Astrocyte of the cerebellum (primary cell): ENCODE data around the gene SLC35B2.

Source experiments
- DNase-seq: peaks from one replicate; pipeline ENCODE4 v3.0.0-alpha.2; 2011; ENCODE audit warnings: low read depth
- H3K4me3 ChIP-seq: 2 replicates; pipeline ENCODE4 v1.5.1; 2011; ENCODE audit warnings: mild to moderate bottlenecking, low read depth, low read length, moderate library complexity
- in situ Hi-C: cut with HindIII; loops from 2 replicates; pipeline ENCODE4 v1.10.0; 2017; ENCODE audit warnings: low sequenced_read_pairs
- TF ChIP-seq, protein P1 (sequence below): IDR thresholded peaks from 2 replicates; pipeline ENCODE4 v1.5.1; 2012; ENCODE audit warnings: low read length, low read depth, moderate library complexity, mild to moderate bottlenecking; ENCODE audit errors: missing control alignments

Gene SLC35B2

DNA sequence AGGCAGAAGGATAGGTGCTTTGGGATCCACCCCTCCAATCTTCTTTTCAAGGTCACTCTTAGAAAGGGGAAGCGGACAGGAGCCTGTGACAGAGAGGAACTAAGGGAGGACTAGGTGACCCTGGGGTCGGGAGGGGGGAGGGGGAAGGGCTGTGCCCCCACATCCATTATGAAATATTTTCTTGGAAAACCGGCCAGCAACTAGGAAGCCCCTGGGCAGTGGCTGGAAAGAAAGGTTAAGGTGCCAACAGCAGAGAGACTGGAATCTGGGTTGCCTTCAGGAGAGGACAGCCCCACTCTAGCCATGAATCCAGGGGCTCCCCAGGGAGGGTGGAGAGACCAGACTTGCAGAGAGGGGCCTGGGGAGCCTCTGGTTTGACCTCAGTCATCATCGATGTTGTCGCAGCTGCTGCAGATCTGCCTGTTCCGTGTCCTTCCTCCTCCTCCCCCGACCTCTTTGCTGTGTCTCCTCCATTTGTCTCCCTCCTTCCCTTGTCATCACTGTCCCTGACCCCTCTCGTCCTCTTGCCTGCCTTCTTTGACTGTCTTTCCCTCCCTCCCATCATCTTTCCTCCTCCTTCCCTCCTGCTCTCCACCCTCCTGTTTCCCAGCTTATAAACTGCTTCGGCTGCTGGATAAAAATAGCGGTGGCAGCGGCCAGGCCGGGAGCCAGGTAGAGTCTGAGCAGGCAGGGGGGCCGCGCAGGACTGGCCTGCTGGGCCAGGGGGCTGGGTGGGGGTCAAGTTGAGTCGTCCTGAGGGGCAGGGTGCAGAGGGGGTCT, 30.8 kb downstream of the SLC35B2 start:
- TF ChIP-seq, protein P1, sequence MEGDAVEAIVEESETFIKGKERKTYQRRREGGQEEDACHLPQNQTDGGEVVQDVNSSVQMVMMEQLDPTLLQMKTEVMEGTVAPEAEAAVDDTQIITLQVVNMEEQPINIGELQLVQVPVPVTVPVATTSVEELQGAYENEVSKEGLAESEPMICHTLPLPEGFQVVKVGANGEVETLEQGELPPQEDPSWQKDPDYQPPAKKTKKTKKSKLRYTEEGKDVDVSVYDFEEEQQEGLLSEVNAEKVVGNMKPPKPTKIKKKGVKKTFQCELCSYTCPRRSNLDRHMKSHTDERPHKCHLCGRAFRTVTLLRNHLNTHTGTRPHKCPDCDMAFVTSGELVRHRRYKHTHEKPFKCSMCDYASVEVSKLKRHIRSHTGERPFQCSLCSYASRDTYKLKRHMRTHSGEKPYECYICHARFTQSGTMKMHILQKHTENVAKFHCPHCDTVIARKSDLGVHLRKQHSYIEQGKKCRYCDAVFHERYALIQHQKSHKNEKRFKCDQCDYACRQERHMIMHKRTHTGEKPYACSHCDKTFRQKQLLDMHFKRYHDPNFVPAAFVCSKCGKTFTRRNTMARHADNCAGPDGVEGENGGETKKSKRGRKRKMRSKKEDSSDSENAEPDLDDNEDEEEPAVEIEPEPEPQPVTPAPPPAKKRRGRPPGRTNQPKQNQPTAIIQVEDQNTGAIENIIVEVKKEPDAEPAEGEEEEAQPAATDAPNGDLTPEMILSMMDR: no peak
- no peak overlapping the region for H3K4me3 ChIP-seq
- in situ Hi-C loops: no loop called here
- no peak for DNase-seq

DNA sequence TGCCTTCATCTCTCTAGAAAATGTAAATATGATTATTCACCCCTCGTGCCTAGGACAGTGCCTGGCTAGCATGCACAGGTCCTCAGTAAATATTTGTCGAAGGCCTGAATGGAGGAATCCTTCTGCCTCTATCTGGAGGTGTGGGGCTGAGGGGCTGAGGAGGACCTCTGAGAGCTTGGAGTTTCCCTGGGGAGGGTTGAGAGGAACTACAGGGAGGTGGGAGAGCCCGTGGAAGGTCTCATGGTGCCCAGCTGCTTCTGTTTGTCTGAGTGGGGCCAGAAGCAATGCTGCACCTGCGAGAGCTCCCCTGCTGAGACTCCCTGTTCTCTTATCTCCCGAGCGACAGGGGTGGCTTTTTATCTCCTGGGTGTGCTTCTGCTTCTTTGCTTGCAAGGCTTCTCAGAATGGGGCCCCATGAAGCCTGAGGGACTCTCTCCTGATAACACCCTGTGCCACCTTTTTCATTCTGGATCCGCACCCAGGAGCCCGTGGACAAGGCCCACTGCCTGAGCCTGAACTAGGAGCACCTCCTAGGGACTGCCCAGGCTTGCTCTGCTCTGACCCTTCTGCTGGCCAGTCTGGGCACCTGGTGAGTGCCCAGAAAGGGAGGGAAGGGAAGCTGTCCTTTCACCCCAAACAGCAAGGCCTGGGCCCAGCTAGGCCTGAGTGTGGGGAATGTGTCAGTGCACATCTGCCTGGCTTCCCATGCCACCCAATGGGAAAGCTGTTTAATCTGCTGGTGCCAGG, 31.6 kb downstream of the SLC35B2 start:
- TF ChIP-seq, protein P1: no peak
- no peak for DNase-seq
- in situ Hi-C loops: no loop called here
- H3K4me3 ChIP-seq: no peak overlapping the region

DNA sequence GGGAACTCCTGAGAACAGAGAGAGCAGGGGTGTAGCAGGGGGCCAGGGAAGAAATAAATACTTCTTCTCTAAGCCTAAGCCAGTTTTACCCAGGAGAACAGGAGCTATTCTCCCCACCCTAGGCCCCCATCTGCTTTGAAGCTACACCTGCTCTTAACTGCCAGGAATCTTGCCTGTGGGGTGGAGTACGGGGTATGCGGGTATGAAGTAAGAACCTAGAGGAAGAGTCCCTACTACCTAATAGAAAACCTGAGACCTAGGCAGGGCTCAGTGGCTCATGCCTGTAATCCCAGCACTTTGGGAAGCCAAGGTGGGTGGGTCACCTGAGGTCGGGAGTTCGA, 32.4 kb downstream of the SLC35B2 start:
- H3K4me3 ChIP-seq: no peak overlapping the region
- TF ChIP-seq, protein P1: no peak

DNA sequence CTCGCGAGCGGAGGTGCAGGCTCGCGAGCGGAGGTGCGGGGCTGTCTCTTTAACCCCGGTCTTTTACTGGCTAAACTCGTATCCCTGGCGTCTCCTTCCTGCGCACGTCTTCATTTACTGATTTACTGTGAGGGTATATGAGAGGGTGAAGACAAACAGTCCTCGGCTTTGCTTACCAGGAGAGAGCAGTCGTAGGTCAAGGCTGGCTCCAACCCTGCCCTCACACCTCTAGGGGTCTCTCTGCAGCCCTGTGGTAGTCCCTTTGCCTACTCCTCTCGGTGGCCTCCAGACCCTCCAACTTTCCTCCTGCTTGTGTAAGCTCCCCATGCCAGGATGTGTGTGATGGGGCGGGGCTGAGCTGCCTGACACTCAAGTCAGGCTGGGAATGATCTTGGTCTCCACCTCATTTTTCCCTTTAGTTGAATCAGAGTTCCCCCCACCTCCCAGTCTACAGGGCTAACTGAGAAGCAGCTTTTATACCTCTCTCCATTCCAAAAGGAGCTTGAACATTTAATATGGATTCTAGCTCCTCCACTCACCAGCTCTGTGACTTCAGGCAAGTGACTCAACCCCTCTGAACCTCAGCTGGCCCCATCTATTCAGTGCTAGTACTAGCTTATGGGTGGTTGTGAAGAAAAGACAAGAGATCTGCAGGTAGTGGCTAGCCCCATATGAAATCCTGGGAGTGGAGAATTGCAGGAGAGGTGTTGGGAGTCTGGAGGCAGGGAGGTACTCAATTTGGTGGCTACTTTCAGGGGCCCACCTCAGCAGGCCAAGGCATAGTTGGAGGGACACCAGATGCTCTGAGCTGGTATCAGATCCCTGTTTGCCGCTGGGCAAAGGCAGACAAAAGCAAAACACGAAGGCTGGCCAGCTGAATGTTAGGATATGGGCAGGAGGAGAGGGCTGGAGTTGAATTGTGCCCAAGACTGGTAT, 33.0 kb downstream of the SLC35B2 start:
- in situ Hi-C loops: no loop called here
- peak overlapping the region; percentile 49 for H3K4me3 ChIP-seq
- no peak for DNase-seq
- TF ChIP-seq, protein P1: no peak

More for the DNA sequence above, 32.4 kb downstream of the SLC35B2 start:
- DNase-seq: no peak
- in situ Hi-C loops: no loop called here

DNA sequence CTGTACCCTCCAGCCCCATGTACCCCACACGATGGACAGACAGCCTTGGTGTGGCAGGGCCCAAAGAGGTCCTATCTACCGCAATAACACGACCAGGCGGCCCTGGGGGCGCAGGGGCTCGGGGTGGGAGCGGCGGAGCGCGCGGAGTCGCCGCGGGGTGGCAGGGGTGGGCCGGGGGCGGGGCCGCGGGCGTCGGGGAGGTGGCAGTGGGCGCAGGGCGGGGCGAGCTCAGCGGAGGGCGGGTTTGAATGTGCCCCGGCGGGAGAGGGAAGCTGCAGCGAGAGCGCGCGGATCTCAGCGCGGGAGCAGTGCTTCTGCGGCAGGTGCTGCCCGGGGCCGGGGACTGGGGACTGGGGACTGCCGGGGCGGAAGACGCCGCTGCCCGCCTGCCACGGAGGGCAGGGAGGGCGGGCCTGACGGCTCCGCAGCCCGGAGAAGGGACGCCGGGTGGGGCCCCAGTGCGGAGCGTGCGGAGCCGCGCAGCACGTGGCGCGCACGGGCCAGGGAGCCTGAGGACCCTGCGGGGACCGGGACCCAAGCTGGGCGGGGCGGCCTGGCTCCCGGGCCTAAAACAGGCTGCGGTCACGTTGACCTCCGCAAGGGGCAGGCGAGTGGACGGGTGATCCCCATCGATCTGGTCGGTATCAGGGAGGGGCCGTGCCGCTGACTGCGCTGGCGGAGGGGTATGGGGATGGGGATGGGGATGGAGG, 33.9 kb downstream of the SLC35B2 start, which contains the start of gene SLC29A1:
TSS of gene SLC29A1 (plus strand) at position 277 of the 710 bp plus-strand sequence. CDS start 3,719 bp downstream, outside the sequence.
- TF ChIP-seq, protein P1: no peak
- in situ Hi-C loops: no loop called here
- no peak for DNase-seq
- H3K4me3 ChIP-seq: peak within 1 kb of the TSS; percentile 49
